Testis (tissue), 3 donors: Measurements from ENCODE around the gene PTAFR. TPM values are rescaled to one million over a fixed set of nuclear protein-coding genes. Genes with fewer than 3 reads are reported as not detected.

Experiments
- DNase-seq: peaks from one replicate; pipeline ENCODE4 v3.0.0-alpha.2; 2019
- H3K27ac ChIP-seq, 2 donors: fragments of 200-600 bp; sonication (generic); one replicate each; pipeline ENCODE4 v1.5.1; 2019
- H3K27me3 ChIP-seq: fragments of 200-600 bp; sonication (generic); one replicate; pipeline ENCODE4 v1.5.1; 2019
- H3K36me3 ChIP-seq: fragments of 200-600 bp; sonication (generic); one replicate; pipeline ENCODE4 v1.5.1; 2017; ENCODE audit warnings: low read depth; ENCODE audit errors: missing control alignments
- H3K4me1 ChIP-seq: fragments of 200-600 bp; sonication (generic); one replicate; pipeline ENCODE4 v1.5.1; 2019
- H3K4me3 ChIP-seq, 2 donors: fragments of 200-600 bp; sonication (generic); one replicate each; pipeline ENCODE4 v1.5.1; 2017 to 2019
- H3K9me3 ChIP-seq: fragments of 200-600 bp; sonication (generic); one replicate; pipeline ENCODE4 v1.5.1; 2017
- CTCF ChIP-seq, 3 experiments: fragments of 450-650 bp in 2 of 3; fragments of 200-600 bp in 1 of 3; sonication (generic) in 1 of 3; IDR thresholded peaks; one replicate each; pipeline ENCODE4 v1.5.1; 2016 to 2019; ENCODE audit warnings: antibody characterized with exemption in 3 of 3, mild to moderate bottlenecking in 2 of 3, moderate library complexity in 1 of 3
- POLR2A ChIP-seq: fragments of 450-650 bp; IDR thresholded peaks from one replicate; pipeline ENCODE4 v1.6.1; 2017; ENCODE audit warnings: antibody characterized with exemption, mild to moderate bottlenecking, moderate library complexity
- WGBS, 2 donors: methylation state at CpG; one replicate each; pipeline ENCODE4 v1.1.5; 2018; 5-methylcytosine and 5-hydroxymethylcytosine counted together
- intact Hi-C: fragments of 100-400 bp; cut with DNase I; formaldehyde crosslinking; loops from one replicate; pipeline ENCODE4 v1.15.1; 2023; ENCODE audit warnings: low total_unique reads
- polyA plus RNA-seq: library from polyadenylated mRNA; stranded (reverse); fragments of 350-450 nt; fragmentation: Illumina TruSeq; extraction: RNeasy Lipid Tissue Mini Kit (QIAGEN cat#74804); gene quantifications from one replicate; pipeline ENCODE4 v1.2.3, GENCODE V29; 2014; ENCODE audit warnings: low read depth, low replicate concordance; ENCODE audit not compliant: insufficient read depth
- total RNA-seq, 2 donors: library from RNA; depleted of rRNA; stranded (reverse); fragments of >200 nt; gene quantifications; one replicate each; pipeline ENCODE4 v1.2.3, GENCODE V29; 2016

The PTAFR gene
- total and polyA plus RNA-seq, 3 donors from 2014 or later, result 0.94 to 4.9 (median 1.7) TPM

GRCh38 chr1:28123461-28123961, 53.0 kb downstream of the PTAFR start:
- TF ChIP-seq POLR2A, result no peak
- no peak for TF ChIP-seq CTCF (IDR thresholded peaks at IDR 0.05)
- 27 to 30% methylated on average over 4 of the region's 4 CpGs for WGBS, 2 donors

GRCh38 chr1:28122183-28122582, 54.3 kb downstream of the PTAFR start:
- H3K4me3 ChIP-seq, result no peak overlapping the region
- H3K36me3 ChIP-seq, result no peaks in the 10 kb centered on the region
- WGBS, 2 donors, result 47 to 64% methylated on average over 3 of the region's 3 CpGs
- DNase-seq, result no peak
- no peaks in the 10 kb centered on the region for H3K27me3 ChIP-seq
- no peak for TF ChIP-seq CTCF (IDR thresholded peaks at IDR 0.05)
- H3K9me3 ChIP-seq, result no peaks in the 10 kb centered on the region
- H3K4me1 ChIP-seq, result peaks cover 4% of the 10 kb centered on the region
- H3K27ac ChIP-seq, result no peak overlapping the region
- intact Hi-C loops, result no loop called here

More at GRCh38 chr1:28123461-28123961, 53.0 kb downstream of the PTAFR start:
- Histone ChIP-seq H3K4me3 (no peak overlapping the region), H3K4me1 (peaks cover 4% of the 10 kb centered on the region), H3K36me3 (no peaks in the 10 kb centered on the region), H3K27me3 (no peaks in the 10 kb centered on the region), H3K9me3 (no peaks in the 10 kb centered on the region), H3K27ac (no peak overlapping the region)
- peak; percentile 40 for DNase-seq
- intact Hi-C loops, result no loop called here

GRCh38 chr1:28119556-28119955, 56.9 kb downstream of the PTAFR start:
- H3K27me3 ChIP-seq, result no peaks in the 10 kb centered on the region
- no peak overlapping the region for H3K4me3 ChIP-seq
- intact Hi-C loops, result no loop called here
- no peak overlapping the region for H3K27ac ChIP-seq
- H3K9me3 ChIP-seq, result no peaks in the 10 kb centered on the region
- WGBS, 2 donors, result 92 to 94% methylated on average over 8 of the region's 8 CpGs
- TF ChIP-seq CTCF (IDR thresholded peaks at IDR 0.05), result no peak
- no peak for TF ChIP-seq POLR2A
- peaks cover 4% of the 10 kb centered on the region for H3K4me1 ChIP-seq
- DNase-seq, result no peak
- no peaks in the 10 kb centered on the region for H3K36me3 ChIP-seq

- Histone ChIP-seq H3K4me3 (no peak overlapping the region), H3K36me3 (no peaks in the 10 kb centered on the region), H3K4me1 (peaks cover 3% of the 10 kb centered on the region), H3K27me3 (no peaks in the 10 kb centered on the region), H3K27ac (no peak overlapping the region), H3K9me3 (no peaks in the 10 kb centered on the region)
- DNase-seq, result no peak
- intact Hi-C loops, result no loop called here
- TF ChIP-seq POLR2A (no peak), CTCF (IDR thresholded peaks at IDR 0.05) (no peak)
- WGBS, 2 donors, result 83 to 87% methylated on average over 5 of the region's 5 CpGs
Observed at GRCh38 chr1:28118640-28119307, 57.7 kb downstream of the PTAFR start.

GRCh38 chr1:28115267-28115666, 61.2 kb downstream of the PTAFR start:
- 61 to 63% methylated on average over 4 of the region's 4 CpGs for WGBS, 2 donors
- intact Hi-C loops, result no loop called here

More at GRCh38 chr1:28115267-28115666, 61.2 kb downstream of the PTAFR start:
- TF ChIP-seq CTCF (IDR thresholded peaks at IDR 0.05) (no peak), POLR2A (no peak)
- no peak overlapping the region for H3K27ac ChIP-seq
- no peaks in the 10 kb centered on the region for H3K36me3 ChIP-seq
- H3K27me3 ChIP-seq, result no peaks in the 10 kb centered on the region
- DNase-seq, result no peak
- no peaks in the 10 kb centered on the region for H3K9me3 ChIP-seq
- no peak overlapping the region for H3K4me3 ChIP-seq
- no peaks in the 10 kb centered on the region for H3K4me1 ChIP-seq
